ENCODE results near the gene ECHDC1. TPM values are rescaled to one million over a fixed set of nuclear protein-coding genes. Genes with fewer than 3 reads are reported as not detected.
A peak's percentile ranks its signal among the peaks of the same experiment; 100 is the strongest.

Gene ECHDC1
- polyA plus RNA-seq, 1 experiment = 60.7 TPM

DNA sequence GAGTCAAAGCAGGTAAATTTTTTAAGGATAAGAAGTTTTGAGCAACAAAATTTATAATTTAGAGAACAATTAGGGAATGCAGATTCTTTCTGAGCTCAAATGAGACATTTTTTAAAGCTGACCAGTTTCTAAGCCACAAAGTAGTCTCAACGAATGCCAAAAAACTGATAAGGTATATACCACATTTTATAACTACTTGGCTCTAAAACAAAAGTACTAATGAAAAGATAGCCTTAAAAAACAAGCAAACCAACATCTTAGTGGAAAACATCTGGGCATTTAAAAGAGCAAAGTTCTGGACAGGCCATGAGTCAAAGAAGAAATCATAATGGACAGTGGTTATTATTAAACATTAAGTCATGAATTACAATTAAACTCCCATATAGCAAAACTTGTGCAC lies 99.9 kb downstream of the ECHDC1 start:
- no peaks in the 10 kb centered on the region for H3K27me3 ChIP-seq (ENCODE audit: control insufficient read depth, insufficient read depth, low read length)
- no peak overlapping the region for H3K4me3 ChIP-seq (ENCODE audit: low read depth, low read length)
- CTCF ChIA-PET = interaction anchor here (2.3 kb wide), 1 partner anchor 23 kb away, joined by 8 read pairs; the partner anchor contains the start of gene RNF146
- no peak overlapping the region for H3K27ac ChIP-seq (ENCODE audit: low read depth, low read length)
- no peak for DNase-seq (ENCODE audit: low read depth, low spot score)
- H3K9me3 ChIP-seq (ENCODE audit: control insufficient read depth, insufficient read depth, low read length) = no peaks in the 10 kb centered on the region
- TF ChIP-seq, protein P1, sequence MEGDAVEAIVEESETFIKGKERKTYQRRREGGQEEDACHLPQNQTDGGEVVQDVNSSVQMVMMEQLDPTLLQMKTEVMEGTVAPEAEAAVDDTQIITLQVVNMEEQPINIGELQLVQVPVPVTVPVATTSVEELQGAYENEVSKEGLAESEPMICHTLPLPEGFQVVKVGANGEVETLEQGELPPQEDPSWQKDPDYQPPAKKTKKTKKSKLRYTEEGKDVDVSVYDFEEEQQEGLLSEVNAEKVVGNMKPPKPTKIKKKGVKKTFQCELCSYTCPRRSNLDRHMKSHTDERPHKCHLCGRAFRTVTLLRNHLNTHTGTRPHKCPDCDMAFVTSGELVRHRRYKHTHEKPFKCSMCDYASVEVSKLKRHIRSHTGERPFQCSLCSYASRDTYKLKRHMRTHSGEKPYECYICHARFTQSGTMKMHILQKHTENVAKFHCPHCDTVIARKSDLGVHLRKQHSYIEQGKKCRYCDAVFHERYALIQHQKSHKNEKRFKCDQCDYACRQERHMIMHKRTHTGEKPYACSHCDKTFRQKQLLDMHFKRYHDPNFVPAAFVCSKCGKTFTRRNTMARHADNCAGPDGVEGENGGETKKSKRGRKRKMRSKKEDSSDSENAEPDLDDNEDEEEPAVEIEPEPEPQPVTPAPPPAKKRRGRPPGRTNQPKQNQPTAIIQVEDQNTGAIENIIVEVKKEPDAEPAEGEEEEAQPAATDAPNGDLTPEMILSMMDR (IDR thresholded peaks at IDR 0.05; ENCODE audit: low read depth, low read length) = no peak
- POLR2A ChIA-PET = no interaction called here

Small RNA genes within 50 kb of the gene (small RNA-seq; reads per million reads assigned to genes)
- gene RNA5SP217 (ENCODE audit: insufficient read length, low read depth) = 6.7 reads per million, percentile 61 among the genes with 10 or more reads in this experiment

Other genes starting within 250 kb of the ECHDC1 start
- gene RSPO3, start 224.9 kb downstream of the ECHDC1 start, polyA plus RNA-seq (2011; rRNA removed) = not detected in 2 replicates
- gene RNF146, start 76.7 kb downstream of the ECHDC1 start, polyA plus RNA-seq (2011; rRNA removed) = 50.5 and 64.1 TPM in 2 replicates
- gene KIAA0408, start 115.8 kb upstream of the ECHDC1 start, polyA plus RNA-seq (2011; rRNA removed) = 4.7 and 6.3 TPM in 2 replicates
- gene C6orf58, start 233.6 kb upstream of the ECHDC1 start, polyA plus RNA-seq (2011; rRNA removed) = 0.12 TPM in 1 of 2 replicates, not detected in the other

Measured in AG04450 (cell line).